AG04450 (cell line): Measurements from ENCODE around the gene VSTM2A. TPM values are rescaled to one million over a fixed set of nuclear protein-coding genes. Genes with fewer than 3 reads are reported as not detected.

Experiments
- CTCF ChIA-PET: fragments of 300-600, 350-600 bp; formaldehyde crosslinking; extraction: SDS; loops from one replicate; lab custom pipeline; 2022; ENCODE audit warnings: antibody characterized with exemption, inconsistent platforms; lab: Charles Lee
- POLR2A ChIA-PET: fragments of 350-600 bp; formaldehyde crosslinking; extraction: SDS; loops from one replicate; lab custom pipeline; 2021; ENCODE audit warnings: antibody characterized with exemption, inconsistent platforms; lab: Yijun Ruan, JAX
- DNase-seq: peaks from one replicate; pipeline ENCODE4 v3.0.0-alpha.2; 2011; ENCODE audit warnings: low read depth, low spot score
- H3K27ac ChIP-seq: one replicate; pipeline ENCODE4 v1.5.1; 2012; ENCODE audit warnings: low read depth, low read length, control low read depth
- H3K27me3 ChIP-seq: one replicate; pipeline ENCODE4 v1.6.0; 2012; ENCODE audit warnings: low read length; ENCODE audit not compliant: control insufficient read depth, insufficient read depth
- H3K4me3 ChIP-seq: 2 replicates; pipeline ENCODE4 v1.5.1; 2011; ENCODE audit warnings: mild to moderate bottlenecking, low read depth, low read length, control low read depth
- H3K9me3 ChIP-seq: 2 replicates; pipeline ENCODE4 v1.5.1; 2012; ENCODE audit warnings: low read length; ENCODE audit not compliant: control insufficient read depth, insufficient read depth
- polyA plus RNA-seq: library from polyadenylated mRNA; depleted of rRNA; stranded (reverse); fragments of >200 nt; gene quantifications from 2 replicates; pipeline ENCODE4 v1.2.3, GENCODE V29; 2011
- TF ChIP-seq, protein P1 (sequence below): IDR thresholded peaks from 2 replicates; pipeline ENCODE4 v1.5.1; 2011; ENCODE audit warnings: low read depth, low read length, control low read depth, inconsistent platforms

Gene VSTM2A
- polyA plus RNA-seq, 1 experiment, result not detected

DNA sequence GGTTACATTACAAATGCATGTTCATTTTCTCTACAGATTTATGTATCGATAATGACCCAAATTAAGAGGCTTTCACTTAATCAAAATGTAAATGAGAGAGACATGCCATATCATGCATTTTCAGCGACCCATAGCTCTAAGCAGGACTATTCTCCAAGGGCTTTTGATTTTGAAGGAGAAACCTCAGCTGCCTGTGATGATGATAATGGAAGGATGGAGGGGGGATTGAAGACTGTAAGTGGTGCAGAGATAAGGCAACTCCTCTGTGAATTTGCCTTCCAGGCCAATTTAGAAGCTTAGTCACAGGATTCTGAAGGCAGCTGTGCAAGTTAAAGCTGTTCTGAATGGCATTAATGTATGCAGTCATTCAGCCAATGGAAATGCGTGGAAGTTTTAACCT is 8.3 kb downstream of the VSTM2A start:
- ChIA-PET CTCF (no interaction called here), POLR2A (no interaction called here)
- H3K4me3 ChIP-seq, result no peak overlapping the region
- DNase-seq, result no peak
- H3K27ac ChIP-seq, result no peak overlapping the region
- no peaks in the 10 kb centered on the region; the same call in 1 of the 2 replicates for H3K9me3 ChIP-seq
- TF ChIP-seq, protein P1, sequence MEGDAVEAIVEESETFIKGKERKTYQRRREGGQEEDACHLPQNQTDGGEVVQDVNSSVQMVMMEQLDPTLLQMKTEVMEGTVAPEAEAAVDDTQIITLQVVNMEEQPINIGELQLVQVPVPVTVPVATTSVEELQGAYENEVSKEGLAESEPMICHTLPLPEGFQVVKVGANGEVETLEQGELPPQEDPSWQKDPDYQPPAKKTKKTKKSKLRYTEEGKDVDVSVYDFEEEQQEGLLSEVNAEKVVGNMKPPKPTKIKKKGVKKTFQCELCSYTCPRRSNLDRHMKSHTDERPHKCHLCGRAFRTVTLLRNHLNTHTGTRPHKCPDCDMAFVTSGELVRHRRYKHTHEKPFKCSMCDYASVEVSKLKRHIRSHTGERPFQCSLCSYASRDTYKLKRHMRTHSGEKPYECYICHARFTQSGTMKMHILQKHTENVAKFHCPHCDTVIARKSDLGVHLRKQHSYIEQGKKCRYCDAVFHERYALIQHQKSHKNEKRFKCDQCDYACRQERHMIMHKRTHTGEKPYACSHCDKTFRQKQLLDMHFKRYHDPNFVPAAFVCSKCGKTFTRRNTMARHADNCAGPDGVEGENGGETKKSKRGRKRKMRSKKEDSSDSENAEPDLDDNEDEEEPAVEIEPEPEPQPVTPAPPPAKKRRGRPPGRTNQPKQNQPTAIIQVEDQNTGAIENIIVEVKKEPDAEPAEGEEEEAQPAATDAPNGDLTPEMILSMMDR, result no peak
- no peaks in the 10 kb centered on the region for H3K27me3 ChIP-seq

DNA sequence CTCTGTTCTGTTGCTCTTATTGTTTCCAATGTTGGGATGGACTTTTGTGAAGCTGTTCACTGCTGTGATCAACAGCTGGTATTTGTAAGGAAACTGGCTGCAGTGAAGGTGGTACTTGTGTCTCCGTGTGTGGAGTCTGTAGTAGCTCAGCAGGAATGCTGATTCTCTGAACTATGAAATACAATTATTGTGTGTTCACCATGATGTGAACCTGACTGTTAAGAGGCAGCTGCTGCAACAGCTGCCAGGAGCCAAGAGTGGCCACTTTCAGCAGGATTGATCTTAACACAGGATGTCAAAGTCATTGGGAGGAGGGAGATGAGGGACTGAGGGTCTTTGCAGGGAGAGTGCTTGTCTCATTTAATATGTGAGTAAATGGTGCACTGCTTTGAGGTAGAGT is 13.9 kb downstream of the VSTM2A start:
- Histone ChIP-seq H3K27ac (no peak overlapping the region), H3K9me3 (no peaks in the 10 kb centered on the region), H3K27me3 (no peaks in the 10 kb centered on the region), H3K4me3 (no peak overlapping the region)
- ChIA-PET CTCF (no interaction called here), POLR2A (no interaction called here)
- no peak for DNase-seq
- TF ChIP-seq, protein P1, result no peak

DNA sequence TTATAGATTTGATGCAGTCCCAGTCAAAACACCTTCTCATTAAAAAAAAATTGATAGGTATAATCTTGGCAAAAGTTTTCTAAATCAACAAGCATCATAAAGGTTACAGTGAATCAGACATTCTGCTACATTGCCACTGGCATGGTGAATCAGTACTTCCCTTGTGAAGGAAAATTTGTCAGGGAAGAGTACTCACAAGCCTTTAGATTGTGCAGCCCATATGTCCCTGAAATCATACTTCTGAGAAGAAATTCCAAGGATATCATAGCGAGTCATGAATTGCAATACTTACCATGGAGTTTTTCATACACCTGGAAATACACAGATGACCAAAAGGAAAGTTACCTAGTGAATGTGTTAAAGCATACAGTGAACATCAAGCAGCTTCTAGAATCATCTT is 17.2 kb downstream of the VSTM2A start:
- DNase-seq, result no peak
- ChIA-PET POLR2A (no interaction called here), CTCF (no interaction called here)
- TF ChIP-seq, protein P1, result no peak
- Histone ChIP-seq H3K4me3 (no peak overlapping the region), H3K27me3 (no peaks in the 10 kb centered on the region), H3K9me3 (no peaks in the 10 kb centered on the region), H3K27ac (no peak overlapping the region)

DNA sequence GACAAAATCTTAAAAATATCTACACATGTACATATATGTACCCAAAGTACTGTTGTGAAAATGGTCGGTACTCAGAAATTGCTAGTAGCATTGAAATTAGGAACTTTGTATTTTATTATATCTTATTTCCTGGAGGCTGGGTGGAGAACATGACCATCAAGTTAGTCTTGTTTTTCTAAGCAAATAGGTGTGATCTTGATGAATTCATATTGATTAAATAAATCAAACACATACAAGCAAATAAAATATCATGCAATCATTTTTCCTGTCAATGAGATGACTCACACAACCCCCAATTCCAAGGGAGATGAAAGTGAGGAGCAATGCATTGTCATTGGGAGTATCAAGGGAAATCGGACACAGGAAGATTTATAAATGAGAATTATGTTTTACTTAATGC is 18.0 kb downstream of the VSTM2A start:
- Histone ChIP-seq H3K27me3 (no peaks in the 10 kb centered on the region), H3K4me3 (no peak overlapping the region), H3K27ac (no peak overlapping the region), H3K9me3 (no peaks in the 10 kb centered on the region)
- ChIA-PET POLR2A (no interaction called here), CTCF (no interaction called here)
- TF ChIP-seq, protein P1, result no peak
- DNase-seq, result no peak

DNA sequence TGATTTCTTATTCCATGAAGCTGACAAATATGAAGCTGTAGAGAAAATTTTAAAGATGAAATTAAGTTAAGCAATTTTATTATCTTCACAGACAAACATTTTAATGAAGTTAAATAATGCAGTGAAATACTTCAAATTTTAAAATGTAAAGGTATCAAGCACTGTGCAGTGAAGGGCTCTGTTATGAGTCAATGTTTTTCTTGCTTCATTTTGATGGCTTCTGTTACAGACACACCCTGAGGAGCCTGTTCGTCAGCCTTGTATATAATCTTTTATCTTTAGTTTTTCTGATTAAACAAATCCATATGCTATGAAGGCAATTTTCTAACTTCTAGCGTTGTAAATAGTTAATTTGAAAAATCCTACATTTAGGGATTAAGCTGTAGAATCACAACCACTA is 18.5 kb downstream of the VSTM2A start:
- Histone ChIP-seq H3K27ac (no peak overlapping the region), H3K4me3 (no peak overlapping the region), H3K9me3 (no peaks in the 10 kb centered on the region), H3K27me3 (no peaks in the 10 kb centered on the region)
- CTCF ChIA-PET, result no interaction called here
- POLR2A ChIA-PET, result no interaction called here
- TF ChIP-seq, protein P1, result no peak
- DNase-seq, result no peak
